GM23248 (cell line): Measurements from ENCODE around the gene ACER2. TPM values are rescaled to one million over a fixed set of nuclear protein-coding genes. Genes with fewer than 3 reads are reported as not detected.

Source experiments
- DNase-seq: peaks from one replicate; pipeline ENCODE4 v3.0.0-alpha.2; 2015
- H2AFZ ChIP-seq: fragments of 200-600 bp; sonication (generic); 2 replicates; pipeline ENCODE4 v1.6.1; 2016; ENCODE audit warnings: antibody characterized with exemption
- H3F3A ChIP-seq: fragments of 200-600 bp; sonication (generic); 2 replicates; pipeline ENCODE4 v1.6.1; 2016; ENCODE audit warnings: mild to moderate bottlenecking, antibody characterized with exemption, mixed run types; ENCODE audit not compliant: insufficient read depth
- H3K27ac ChIP-seq: fragments of 200-600 bp; sonication (generic); 2 replicates; pipeline ENCODE4 v1.5.1; 2016; ENCODE audit warnings: mild to moderate bottlenecking
- H3K27me3 ChIP-seq: fragments of 200-600 bp; sonication (generic); replicated peaks from 2 replicates; pipeline ENCODE4 v1.6.1; 2016; ENCODE audit warnings: mild to moderate bottlenecking; ENCODE audit not compliant: insufficient read depth
- H3K36me3 ChIP-seq: fragments of 200-600 bp; sonication (generic); 2 replicates; pipeline ENCODE4 v1.6.1; 2016; ENCODE audit warnings: low read depth, mild to moderate bottlenecking
- H3K4me1 ChIP-seq: fragments of 200-600 bp; sonication (generic); 2 replicates; pipeline ENCODE4 v1.6.1; 2016; ENCODE audit warnings: mild to moderate bottlenecking; ENCODE audit not compliant: insufficient read depth
- H3K4me2 ChIP-seq: fragments of 200-600 bp; sonication (generic); one replicate; pipeline ENCODE4 v1.6.1; 2016; ENCODE audit warnings: mild to moderate bottlenecking; ENCODE audit not compliant: unreplicated experiment
- H3K4me3 ChIP-seq: fragments of 200-600 bp; sonication (generic); 2 replicates; pipeline ENCODE4 v1.5.1; 2016; ENCODE audit warnings: mild to moderate bottlenecking
- H3K79me2 ChIP-seq: fragments of 200-600 bp; sonication (generic); 2 replicates; pipeline ENCODE4 v1.6.1; 2016; ENCODE audit warnings: mild to moderate bottlenecking; ENCODE audit not compliant: insufficient read depth
- H3K9ac ChIP-seq: fragments of 200-600 bp; sonication (generic); 2 replicates; pipeline ENCODE4 v1.6.1; 2016; ENCODE audit warnings: mild to moderate bottlenecking
- H3K9me2 ChIP-seq: fragments of 200-600 bp; sonication (generic); 2 replicates; pipeline ENCODE4 v1.6.1; 2016; ENCODE audit warnings: mixed run types, mild to moderate bottlenecking, moderate library complexity; ENCODE audit not compliant: insufficient read depth
- H3K9me3 ChIP-seq: fragments of 200-600 bp; sonication (generic); one replicate; pipeline ENCODE4 v1.6.1; 2017; ENCODE audit warnings: low read depth
- H4K20me1 ChIP-seq: fragments of 200-600 bp; sonication (generic); 2 replicates; pipeline ENCODE4 v1.6.0; 2016; ENCODE audit not compliant: insufficient read depth
- EZH2 ChIP-seq: fragments of 200-600 bp; sonication (generic); IDR thresholded peaks from 2 replicates; pipeline ENCODE4 v1.6.1; 2018; ENCODE audit warnings: antibody characterized with exemption, mild to moderate bottlenecking; ENCODE audit not compliant: insufficient read depth, poor library complexity, severe bottlenecking
- EZH2phosphoT487 ChIP-seq: fragments of 200-600 bp; sonication (generic); IDR thresholded peaks from 2 replicates; pipeline ENCODE4 v1.6.1; 2018; ENCODE audit warnings: antibody characterized with exemption, moderate library complexity, mild to moderate bottlenecking, low read depth; ENCODE audit not compliant: insufficient read depth
- WGBS, 2 experiments: methylation state at CpG; one replicate each; pipeline ENCODE4 v1.1.6; 2015 to 2017; ENCODE audit warnings: low lambda C conversion rate in 2 of 2, low coverage in 1 of 2; ENCODE audit errors: missing lambda C conversion rate in 2 of 2; 5-methylcytosine and 5-hydroxymethylcytosine counted together
- in situ Hi-C: fragments of 300-500 bp; cut with MboI; formaldehyde crosslinking; loops from 2 replicates; pipeline ENCODE4 v1.15.0; 2020
- polyA plus RNA-seq: library from polyadenylated mRNA; unstranded; fragments of >200 nt; fragmentation: Nextera tagmentation; extraction: Ambion mirVana; gene quantifications from 2 replicates; pipeline ENCODE4 v1.2.1, GENCODE V29; 2016
- total RNA-seq: library from RNA; depleted of rRNA; stranded (reverse); fragments of >200 nt; shearing (Covaris generic); gene quantifications from 2 replicates; pipeline ENCODE4 v1.2.3, GENCODE V29; 2014

ACER2 gene
- total and polyA plus RNA-seq, 2 experiments from 2014 or later, result 0.48 to 0.76 TPM

DNA sequence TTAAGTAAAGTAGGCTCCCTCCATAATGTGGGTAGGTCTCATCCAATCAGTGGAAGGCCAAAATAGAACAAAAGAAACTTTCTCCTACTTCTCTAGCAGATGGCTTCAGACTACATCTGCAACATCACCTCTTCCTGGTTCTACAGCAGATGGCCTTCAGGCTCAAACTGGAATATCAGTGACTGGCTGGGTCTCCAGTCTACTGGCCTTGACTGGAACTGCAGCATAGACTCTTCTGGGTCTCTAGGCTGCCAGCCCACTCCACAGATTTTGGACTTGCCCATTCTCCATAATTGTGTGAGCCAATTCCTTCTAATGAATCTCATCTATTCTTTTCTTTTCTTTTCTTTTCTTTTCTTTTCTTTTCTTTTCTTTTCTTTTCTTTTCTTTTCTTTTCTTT lies 64.8 kb downstream of the ACER2 start:
- H2AFZ ChIP-seq, result no peak overlapping the region
- no peaks in the 10 kb centered on the region for H3K9me2 ChIP-seq
- no peak overlapping the region for H3K27ac ChIP-seq
- peaks cover 13% of the 10 kb centered on the region for H3K27me3 ChIP-seq
- H3K4me1 ChIP-seq, result peaks cover 10% of the 10 kb centered on the region; the same call in 1 of the 2 replicates
- no peaks in the 10 kb centered on the region for H3K36me3 ChIP-seq
- H4K20me1 ChIP-seq, result no peaks in the 10 kb centered on the region
- H3K9me3 ChIP-seq, result no peaks in the 10 kb centered on the region
- H3K79me2 ChIP-seq, result no peaks in the 10 kb centered on the region
- in situ Hi-C loops, result no loop called here
- H3K4me2 ChIP-seq, result no peak overlapping the region
- DNase-seq, result no peak
- H3F3A ChIP-seq, result no peaks in the 10 kb centered on the region
- H3K4me3 ChIP-seq, result no peak overlapping the region
- TF ChIP-seq EZH2, result no peak
- no peak for TF ChIP-seq EZH2phosphoT487
- no peak overlapping the region for H3K9ac ChIP-seq

DNA sequence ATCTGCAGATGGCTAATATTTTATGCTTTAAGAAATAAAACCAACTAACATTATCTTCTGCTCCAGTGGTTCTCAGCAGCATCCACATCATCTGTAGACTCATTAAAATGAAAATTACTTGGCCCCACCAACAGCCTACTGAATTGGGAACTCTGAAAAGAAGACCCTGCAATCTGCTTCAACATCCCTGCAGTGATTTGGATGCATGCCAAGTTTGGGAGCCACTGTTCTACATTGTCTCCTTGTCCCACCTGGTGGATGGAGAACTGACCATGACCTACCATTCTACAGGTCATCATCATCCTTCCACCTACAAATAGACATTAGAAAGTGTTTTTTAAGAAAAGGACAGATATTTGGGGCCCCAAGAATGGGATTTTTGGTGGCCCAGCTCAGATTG lies 71.1 kb downstream of the ACER2 start:
- Histone ChIP-seq H3K79me2 (no peaks in the 10 kb centered on the region), H3K36me3 (no peaks in the 10 kb centered on the region), H3K27me3 (peaks cover 25% of the 10 kb centered on the region), H3K27ac (no peak overlapping the region), H3K4me1 (no peaks in the 10 kb centered on the region), H3K9me2 (no peaks in the 10 kb centered on the region), H3K9ac (no peak overlapping the region), H3K4me2 (no peak overlapping the region), H4K20me1 (no peaks in the 10 kb centered on the region), H2AFZ (no peak overlapping the region), H3F3A (no peaks in the 10 kb centered on the region), H3K9me3 (no peaks in the 10 kb centered on the region), H3K4me3 (no peak overlapping the region)
- no peak for DNase-seq
- TF ChIP-seq EZH2phosphoT487 (no peak), EZH2 (no peak)
- in situ Hi-C loops, result loop anchor here (10.0 kb wide), 1 partner anchor 435 kb away; no protein-coding TSS in a partner anchor

DNA sequence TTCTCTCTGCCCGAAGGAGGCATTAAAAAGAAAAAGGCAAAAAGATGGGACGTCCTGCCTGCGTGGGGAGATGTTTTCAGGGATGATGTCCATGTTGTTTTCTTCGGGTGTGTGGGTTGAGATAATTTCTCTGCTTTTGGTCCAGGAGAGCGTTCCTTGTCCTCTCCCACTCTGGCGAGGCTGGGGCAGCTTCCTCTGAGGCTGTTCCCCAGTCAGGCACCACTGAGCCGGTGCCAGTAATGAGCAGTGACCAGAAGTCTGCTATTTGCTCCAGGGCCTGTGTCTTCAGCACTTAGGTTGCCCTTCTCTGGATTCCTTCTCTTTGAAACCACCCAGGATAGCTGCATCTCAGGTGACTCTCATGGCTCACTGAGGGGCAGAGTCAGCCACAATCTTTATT lies 71.5 kb downstream of the ACER2 start:
- in situ Hi-C loops, result loop anchor here (10.0 kb wide), 1 partner anchor 434 kb away; no protein-coding TSS in a partner anchor
- H3K27me3 ChIP-seq, result peaks cover 25% of the 10 kb centered on the region
- no peaks in the 10 kb centered on the region for H3K9me2 ChIP-seq
- no peaks in the 10 kb centered on the region for H3K36me3 ChIP-seq
- H3K79me2 ChIP-seq, result no peaks in the 10 kb centered on the region
- no peak overlapping the region for H3K27ac ChIP-seq
- no peak for TF ChIP-seq EZH2
- TF ChIP-seq EZH2phosphoT487, result no peak
- 48 to 51% methylated on average over 7 of the region's 7 CpGs for WGBS, 2 experiments
- no peak overlapping the region for H2AFZ ChIP-seq
- H3K4me1 ChIP-seq, result no peaks in the 10 kb centered on the region
- H3F3A ChIP-seq, result no peaks in the 10 kb centered on the region
- H3K9ac ChIP-seq, result no peak overlapping the region
- no peak overlapping the region for H3K4me2 ChIP-seq
- no peak for DNase-seq
- no peak overlapping the region for H3K4me3 ChIP-seq
- no peaks in the 10 kb centered on the region for H3K9me3 ChIP-seq
- no peaks in the 10 kb centered on the region for H4K20me1 ChIP-seq

DNA sequence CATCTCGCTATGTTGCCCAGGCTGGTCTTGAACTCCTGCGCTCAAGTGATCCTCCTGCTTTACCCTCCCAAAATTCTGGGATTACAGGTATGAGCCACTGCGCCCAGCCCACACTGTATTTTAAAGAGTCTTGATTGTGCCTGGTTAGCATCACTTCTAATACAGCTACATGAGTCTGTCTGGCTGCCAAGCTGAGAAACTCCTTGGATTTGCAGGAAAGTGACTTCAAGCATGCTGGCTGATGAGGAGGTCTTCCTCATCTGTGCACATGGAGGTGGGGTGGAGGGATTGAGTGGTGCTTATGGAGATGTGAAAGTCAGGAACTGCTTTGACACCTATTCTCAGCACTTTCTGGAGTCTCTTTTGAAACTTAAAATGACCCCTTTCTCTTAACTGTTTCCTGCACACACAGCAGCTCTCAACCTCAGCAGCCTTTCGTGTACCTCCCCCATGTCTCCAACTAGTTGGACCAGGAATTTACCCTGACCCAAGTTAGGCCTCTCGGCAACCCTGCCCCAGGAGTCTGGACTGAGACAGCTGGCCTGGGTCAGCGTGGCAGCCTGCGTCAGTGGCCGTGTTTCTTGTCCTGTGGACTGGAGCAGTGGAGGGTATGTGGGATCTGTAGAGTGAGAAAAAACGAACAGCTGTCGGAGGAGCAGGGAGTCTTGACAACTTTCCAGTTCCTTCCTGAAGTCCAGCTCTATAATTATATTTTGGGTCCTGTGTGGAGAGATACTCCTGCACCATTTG lies 72.5 kb downstream of the ACER2 start:
- Histone ChIP-seq H3K4me1 (no peaks in the 10 kb centered on the region), H3K9me3 (no peaks in the 10 kb centered on the region), H3K27ac (no peak overlapping the region), H3K9me2 (no peaks in the 10 kb centered on the region), H3K36me3 (no peaks in the 10 kb centered on the region), H4K20me1 (no peaks in the 10 kb centered on the region), H2AFZ (no peak overlapping the region), H3K79me2 (no peaks in the 10 kb centered on the region), H3K4me3 (no peak overlapping the region), H3K9ac (no peak overlapping the region), H3K4me2 (no peak overlapping the region), H3F3A (no peaks in the 10 kb centered on the region), H3K27me3 (peaks cover 25% of the 10 kb centered on the region)
- no peak for DNase-seq
- TF ChIP-seq EZH2phosphoT487 (no peak), EZH2 (no peak)
- WGBS, 2 experiments, result 57 to 61% methylated on average over 10 of the region's 10 CpGs
- in situ Hi-C loops, result loop anchor here (10.0 kb wide), 1 partner anchor 434 kb away; no protein-coding TSS in a partner anchor
